H1 (cell line): ENCODE data around the gene UPF1. TPM values are rescaled to one million over a fixed set of nuclear protein-coding genes. Genes with fewer than 3 reads are reported as not detected.
A peak's percentile ranks its signal among the peaks of the same experiment; 100 is the strongest.

Experiments
- CTCF ChIA-PET: fragments of 300-600 bp; sonication (Branson Sonifier 250); formaldehyde crosslinking; loops from one replicate; lab custom pipeline; 2021; ENCODE audit not compliant: partially characterized antibody; lab: Charles Lee
- POLR2A ChIA-PET: fragments of 300-600 bp; sonication (Branson Sonifier 250); formaldehyde crosslinking; loops from one replicate; lab custom pipeline; 2021; ENCODE audit warnings: inconsistent platforms; ENCODE audit not compliant: partially characterized antibody; lab: Charles Lee
- DNase-seq, 2 experiments: peaks; one replicate each; pipeline versions ENCODE4 v3.0.0 to v3.0.0-alpha.2; 2010 to 2022; ENCODE audit warnings: low spot score in 2 of 2, low read depth in 1 of 2, mixed read lengths in 1 of 2
- FAIRE-seq: peaks from 2 replicates; lab custom pipeline; 2011; peaks lifted over from hg19 to GRCh38; lab: Jason Lieb, UNC
- H2AFZ ChIP-seq: 2 replicates; pipeline ENCODE4 v1.8.1; 2012; ENCODE audit warnings: low read length, inconsistent platforms
- H2AK5ac ChIP-seq: 2 replicates; pipeline ENCODE4 v1.6.1; 2013; ENCODE audit warnings: low read depth, low read length
- H2BK120ac ChIP-seq: replicated peaks from 2 replicates; pipeline ENCODE3; 2013; ENCODE audit warnings: low read depth, low read length, inconsistent platforms
- H2BK12ac ChIP-seq: 2 replicates; pipeline ENCODE4 v1.6.1; 2013; ENCODE audit warnings: low read depth, low read length
- H2BK15ac ChIP-seq: 2 replicates; pipeline ENCODE4 v1.6.1; 2013; ENCODE audit warnings: low read length
- H2BK20ac ChIP-seq: 2 replicates; pipeline ENCODE4 v1.6.1; 2013; ENCODE audit warnings: low read length
- H2BK5ac ChIP-seq: 2 replicates; pipeline ENCODE4 v1.6.1; 2013; ENCODE audit warnings: low read depth, low read length
- H3K14ac ChIP-seq: 2 replicates; pipeline ENCODE4 v1.6.1; 2013; ENCODE audit warnings: inconsistent platforms; ENCODE audit not compliant: insufficient read length
- H3K18ac ChIP-seq: 2 replicates; pipeline ENCODE4 v1.6.1; 2013; ENCODE audit warnings: low read length; ENCODE audit errors: extremely low read depth
- H3K23ac ChIP-seq: 2 replicates; pipeline ENCODE4 v1.6.1; 2013; ENCODE audit warnings: inconsistent platforms; ENCODE audit not compliant: insufficient read length
- H3K23me2 ChIP-seq: 2 replicates; pipeline ENCODE4 v1.6.1; 2013; ENCODE audit warnings: low read depth, low read length
- H3K27ac ChIP-seq: 2 replicates; pipeline ENCODE4 v1.6.1; 2011; ENCODE audit warnings: low read depth, low read length, inconsistent platforms
- H3K27me3 ChIP-seq, 4 experiments: replicated peaks in 1 of 4; 1 replicate in 1 of 4; 2 replicates in 3 of 4; pipeline versions ENCODE4 v1.6.1 to v1.8.1; 2011 to 2013; ENCODE audit warnings: low read length in 3 of 4, mild to moderate bottlenecking in 3 of 4, inconsistent platforms in 2 of 4, mixed read lengths in 2 of 4, moderate library complexity in 1 of 4; ENCODE audit not compliant: control insufficient read depth in 3 of 4, insufficient read depth in 3 of 4; ENCODE audit errors: extremely low read depth in 1 of 4
- H3K36me3 ChIP-seq, 4 experiments: 2 replicates each; pipeline versions ENCODE4 v1.6.1 to v1.8.1; 2011 to 2013; ENCODE audit warnings: mild to moderate bottlenecking in 4 of 4, low read length in 3 of 4, moderate library complexity in 2 of 4, control low read depth in 1 of 4, inconsistent platforms in 1 of 4; ENCODE audit not compliant: insufficient read depth in 4 of 4, control insufficient read depth in 2 of 4
- H3K4ac ChIP-seq: replicated peaks from 2 replicates; pipeline ENCODE3; 2013; ENCODE audit warnings: low read length, low read depth, mixed read lengths, inconsistent platforms; ENCODE audit not compliant: insufficient read length
- H3K4me1 ChIP-seq, 4 experiments: replicated peaks in 1 of 4; 1 replicate in 1 of 4; 2 replicates in 3 of 4; pipeline versions ENCODE4 v1.6.1 to v1.8.1; 2011 to 2013; ENCODE audit warnings: low read length in 3 of 4, inconsistent platforms in 2 of 4, mixed read lengths in 1 of 4; ENCODE audit not compliant: insufficient read depth in 4 of 4, control insufficient read depth in 3 of 4
- H3K4me2 ChIP-seq, 2 experiments: 2 replicates each; pipeline versions ENCODE4 v1.6.1 to v1.8.1; 2011 to 2013; ENCODE audit warnings: low read depth in 2 of 2, low read length in 2 of 2, control low read depth in 1 of 2, inconsistent platforms in 1 of 2, mild to moderate bottlenecking in 1 of 2; ENCODE audit not compliant: insufficient read depth in 1 of 2
- H3K4me3 ChIP-seq, 4 experiments: fragments of 200-600, 300-600 bp in 1 of 4; sonication (generic), shearing (Covaris generic), sonication (Bioruptor Twin) in 1 of 4; 2 replicates each; pipeline versions ENCODE4 v1.5.1 to v1.8.1; 2011 to 2016; ENCODE audit warnings: low read length in 4 of 4, low read depth in 3 of 4, control low read depth in 2 of 4, inconsistent platforms in 2 of 4, mild to moderate bottlenecking in 2 of 4, mixed read lengths in 1 of 4, moderate library complexity in 1 of 4; ENCODE audit not compliant: insufficient read depth in 2 of 4; ENCODE audit errors: extremely low read depth in 1 of 4
- H3K56ac ChIP-seq: replicated peaks from 2 replicates; pipeline ENCODE3; 2013; ENCODE audit warnings: low read depth, mild to moderate bottlenecking, mixed read lengths, low read length, inconsistent platforms; ENCODE audit not compliant: insufficient read length
- H3K79me1 ChIP-seq: 2 replicates; pipeline ENCODE4 v1.6.1; 2013; ENCODE audit warnings: low read depth, low read length, control low read depth
- H3K79me2 ChIP-seq, 2 experiments: 2 replicates each; pipeline versions ENCODE4 v1.6.1 to v1.8.1; 2012 to 2013; ENCODE audit warnings: low read length in 2 of 2, mild to moderate bottlenecking in 2 of 2, inconsistent platforms in 1 of 2; ENCODE audit not compliant: insufficient read depth in 2 of 2, control insufficient read depth in 1 of 2
- H3K9ac ChIP-seq, 4 experiments: replicated peaks in 1 of 4; 1 replicate in 1 of 4; 2 replicates in 3 of 4; pipeline versions ENCODE4 v1.6.1 to v1.8.1; 2011 to 2013; ENCODE audit warnings: low read depth in 3 of 4, low read length in 3 of 4, control low read depth in 2 of 4, mild to moderate bottlenecking in 2 of 4, moderate library complexity in 2 of 4, inconsistent platforms in 1 of 4; ENCODE audit errors: extremely low read depth in 1 of 4
- H3K9me3 ChIP-seq, 2 experiments: 2 replicates each; pipeline versions ENCODE4 v1.6.1 to v1.8.1; 2012 to 2013; ENCODE audit warnings: mild to moderate bottlenecking in 2 of 2, moderate library complexity in 2 of 2, control low read depth in 1 of 2, inconsistent platforms in 1 of 2, low read depth in 1 of 2, low read length in 1 of 2, mixed read lengths in 1 of 2; ENCODE audit not compliant: insufficient read depth in 2 of 2
- H4K20me1 ChIP-seq, 2 experiments: replicated peaks in 1 of 2; 2 replicates each; pipeline versions ENCODE3 to v1.8.1; 2011 to 2013; ENCODE audit warnings: inconsistent platforms in 2 of 2, low read length in 2 of 2, mild to moderate bottlenecking in 1 of 2; ENCODE audit not compliant: insufficient read depth in 2 of 2, control insufficient read depth in 1 of 2
- H4K5ac ChIP-seq: 2 replicates; pipeline ENCODE4 v1.6.1; 2013; ENCODE audit warnings: low read length, low read depth, mixed read lengths, inconsistent platforms; ENCODE audit not compliant: insufficient read length
- H4K8ac ChIP-seq: 2 replicates; pipeline ENCODE4 v1.8.0; 2013; ENCODE audit warnings: mild to moderate bottlenecking, moderate library complexity, low read length, inconsistent platforms; ENCODE audit not compliant: insufficient read depth; ENCODE audit errors: extremely low read depth
- H4K91ac ChIP-seq: replicated peaks from 2 replicates; pipeline ENCODE3; 2013; ENCODE audit warnings: low read length, mixed read lengths, inconsistent platforms; ENCODE audit not compliant: insufficient read length
- CHD2 ChIP-seq: IDR thresholded peaks from 2 replicates; pipeline ENCODE4 v1.6.1; 2012; ENCODE audit warnings: low read length, improper control_type of control experiment
- E2F6 ChIP-seq: IDR thresholded peaks from 2 replicates; pipeline ENCODE4 v1.6.1; 2012; ENCODE audit warnings: inconsistent platforms
- MAX ChIP-seq: IDR thresholded peaks from 2 replicates; pipeline ENCODE4 v1.6.1; 2012; ENCODE audit warnings: inconsistent platforms
- SIX5 ChIP-seq: IDR thresholded peaks from 2 replicates; pipeline ENCODE4 v1.6.1; 2011; ENCODE audit warnings: mild to moderate bottlenecking, low read depth, low read length
- SP1 ChIP-seq: IDR thresholded peaks from 2 replicates; pipeline ENCODE4 v1.6.1; 2011; ENCODE audit warnings: low read depth, low read length
- TAF1 ChIP-seq: IDR thresholded peaks from 2 replicates; pipeline ENCODE4 v1.6.1; 2011; ENCODE audit warnings: mild to moderate bottlenecking, low read depth, low read length
- TBP ChIP-seq: IDR thresholded peaks from 2 replicates; pipeline ENCODE4 v1.6.1; 2011; ENCODE audit warnings: low read depth, low read length, improper control_type of control experiment
- TEAD4 ChIP-seq: IDR thresholded peaks from 2 replicates; pipeline ENCODE4 v1.6.1; 2012; ENCODE audit warnings: low read depth, low read length, inconsistent platforms, mixed read lengths
- WGBS, 2 experiments: shearing (Covaris generic) in 1 of 2; methylation state at CpG; one replicate each; pipeline versions ENCODE4 v1.1.6 to v1.1.7; 2013 to 2015; ENCODE audit warnings: low lambda C conversion rate in 2 of 2, mixed read lengths in 2 of 2, inconsistent platforms in 1 of 2, low coverage in 1 of 2, missing lambda C conversion rate in 1 of 2; ENCODE audit not compliant: insufficient replicate concordance in 2 of 2, insufficient coverage in 1 of 2, insufficient read length in 1 of 2; ENCODE audit errors: extremely low coverage in 1 of 2, missing lambda C conversion rate in 1 of 2; 5-methylcytosine and 5-hydroxymethylcytosine counted together
- polyA plus RNA-seq, 7 experiments: library from polyadenylated mRNA; depleted of rRNA in 3 of 7; stranded (reverse) in 5 of 7; unstranded in 2 of 7; fragments of >200 nt in 5 of 7; fragments of 200-250 nt in 2 of 7; gene quantifications; 1 replicate in 5 of 7; 2 replicates in 1 of 7; 4 replicates in 1 of 7; pipeline versions ENCODE4 v1.2.1 to v1.2.3, GENCODE V29; 2011 to 2013; ENCODE audit warnings: missing spikeins in 2 of 7, mixed read lengths in 2 of 7
- total RNA-seq: library from RNA; stranded (reverse); fragmentation: NEBNext Ultra II Directional; extraction: Animal tissue kit (Norgen Biotek cat#: 25700); gene quantifications from 2 replicates; pipeline ENCODE4 v1.2.1, GENCODE V29; 2021
- TF ChIP-seq, protein P1 (sequence below), 3 experiments: IDR thresholded peaks; 1 replicate in 2 of 3; 2 replicates in 1 of 3; pipeline versions ENCODE4 v1.5.1 to v1.6.1; 2011; ENCODE audit warnings: low read length in 3 of 3, mild to moderate bottlenecking in 3 of 3, inconsistent platforms in 2 of 3, low read depth in 1 of 3, moderate library complexity in 1 of 3; ENCODE audit not compliant: insufficient read depth in 1 of 3; ENCODE audit errors: control extremely low read depth in 1 of 3

Gene UPF1
- total and polyA plus RNA-seq, 2 of the 8 experiments (the other 6 are each of a cell fraction or from before 2014, with no cell fraction given) = 46.4 to 62.0 TPM

DNA sequence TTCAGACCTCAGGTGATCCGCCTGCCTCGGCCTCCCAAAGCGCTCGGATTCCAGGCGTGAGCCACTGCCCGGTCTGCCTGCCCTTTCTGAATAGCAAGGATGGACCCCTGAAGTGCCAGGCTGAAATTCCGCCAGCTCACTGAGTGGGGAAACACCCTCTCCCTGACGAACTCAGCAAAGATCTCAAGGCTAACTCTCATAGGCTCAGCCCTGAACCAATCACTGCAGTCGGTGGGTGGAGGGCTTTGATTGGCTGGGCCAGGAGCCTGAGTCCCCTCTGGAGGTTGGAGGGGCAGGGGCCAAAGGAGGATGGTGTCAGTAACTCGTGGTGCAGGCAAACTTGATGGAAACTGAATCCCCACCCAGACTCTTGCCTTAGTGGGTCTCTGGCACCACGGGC is 29.4 kb upstream of the UPF1 start:
- peak; percentile 87 for FAIRE-seq
- Histone ChIP-seq H3K4ac (no peak overlapping the region), H4K8ac (no peak overlapping the region), H3K4me2 (peak overlapping the region; percentile 2 to 40; a peak in 2 of 4 replicates), H4K91ac (no peak overlapping the region), H3K27me3 (peaks cover 0 to 24% (median 14%) of the 10 kb centered on the region in 4 experiments; a peak in 5 of 7 replicates), H2AK5ac (no peak overlapping the region), H3K27ac (peak overlapping the region; percentile 75; the same call in 1 of the 2 replicates), H3K4me3 (peak overlapping the region in 3 of 4 experiments; percentile 5 to 31 (median 5); a peak in 2 of 8 replicates), H3K14ac (no peak overlapping the region), H2BK120ac (no peak overlapping the region), H2AFZ (peak overlapping the region; percentile 88; the same call in 1 of the 2 replicates), H3K79me2 (no peaks in the 10 kb centered on the region), H2BK12ac (no peak overlapping the region), H3K79me1 (no peaks in the 10 kb centered on the region), H3K9me3 (no peaks in the 10 kb centered on the region), H3K4me1 (peaks cover 0 to 2% (median 0%) of the 10 kb centered on the region in 4 experiments; a peak in 2 of 7 replicates), H3K9ac (no peak overlapping the region), H4K20me1 (peaks cover 0 to 11% of the 10 kb centered on the region in 2 experiments), H2BK20ac (no peak overlapping the region), H2BK5ac (no peak overlapping the region; the same call in 1 of the 2 replicates), H3K56ac (no peak overlapping the region), H3K18ac (no peak overlapping the region), H2BK15ac (no peak overlapping the region; the same call in 1 of the 2 replicates), H3K23ac (no peak overlapping the region), H3K36me3 (no peaks in the 10 kb centered on the region), H4K5ac (no peak overlapping the region), H3K23me2 (peaks cover 11% of the 10 kb centered on the region; the same call in 1 of the 2 replicates)
- 33% methylated on average over 11 of the region's 11 CpGs; no CpG with 5 or more reads in 1 of the 2 experiments for whole genome bisulfite sequencing, 2 experiments
- TF ChIP-seq, protein P1, sequence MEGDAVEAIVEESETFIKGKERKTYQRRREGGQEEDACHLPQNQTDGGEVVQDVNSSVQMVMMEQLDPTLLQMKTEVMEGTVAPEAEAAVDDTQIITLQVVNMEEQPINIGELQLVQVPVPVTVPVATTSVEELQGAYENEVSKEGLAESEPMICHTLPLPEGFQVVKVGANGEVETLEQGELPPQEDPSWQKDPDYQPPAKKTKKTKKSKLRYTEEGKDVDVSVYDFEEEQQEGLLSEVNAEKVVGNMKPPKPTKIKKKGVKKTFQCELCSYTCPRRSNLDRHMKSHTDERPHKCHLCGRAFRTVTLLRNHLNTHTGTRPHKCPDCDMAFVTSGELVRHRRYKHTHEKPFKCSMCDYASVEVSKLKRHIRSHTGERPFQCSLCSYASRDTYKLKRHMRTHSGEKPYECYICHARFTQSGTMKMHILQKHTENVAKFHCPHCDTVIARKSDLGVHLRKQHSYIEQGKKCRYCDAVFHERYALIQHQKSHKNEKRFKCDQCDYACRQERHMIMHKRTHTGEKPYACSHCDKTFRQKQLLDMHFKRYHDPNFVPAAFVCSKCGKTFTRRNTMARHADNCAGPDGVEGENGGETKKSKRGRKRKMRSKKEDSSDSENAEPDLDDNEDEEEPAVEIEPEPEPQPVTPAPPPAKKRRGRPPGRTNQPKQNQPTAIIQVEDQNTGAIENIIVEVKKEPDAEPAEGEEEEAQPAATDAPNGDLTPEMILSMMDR (IDR thresholded peaks at IDR 0.05; ENCODE audit: control extremely low read depth in 1 of 3, insufficient read depth in 1 of 3, low read depth in 1 of 3, low read length in 3 of 3) = no peak
- peak; percentile 49; the same call in 1 of the 2 replicates for TF ChIP-seq SP1
- 0 out of 2 replicates have a peak, but pooled peaks have one; percentile 7 for TF ChIP-seq CHD2
- TF ChIP-seq TEAD4 = peak; percentile 70; the same call in 1 of the 2 replicates
- peak; percentile 32; the same call in 1 of the 2 replicates for TF ChIP-seq TBP
- peak; percentile 70 for TF ChIP-seq TAF1
- peak; percentile 50; the same call in 1 of the 2 replicates for TF ChIP-seq MAX
- peak; percentile 44; the same call in 1 of the 2 replicates for TF ChIP-seq E2F6
- TF ChIP-seq SIX5 = no peak
- CTCF ChIA-PET = interaction anchor here (1.2 to 1.5 kb wide), 5 partner anchors 28 to 55 kb away, joined by 3 to 5 read pairs (median 4); no protein-coding TSS in a partner anchor
- POLR2A ChIA-PET = interaction anchor here (0.6 to 1.7 kb wide), 4 partner anchors 8 to 301 kb away, joined by 3 to 6 read pairs (median 3); partner anchors contain the start of gene UPF1
- DNase-seq = peak in 1 of 2 experiments; percentile 70
